Stimulated activated CD4-positive, alpha-beta T cell treated with anti-CD3 and anti-CD28 coated beads, Interleukin-2, amount 100 ng/mL, for 24 hours (primary cell): ENCODE data around the gene FUT1.
A peak's percentile ranks its signal among the peaks of the same experiment; 100 is the strongest.
"Not testable (repeated sequence)": the region's sequence is repeated elsewhere in the genome, so short reads cannot be mapped to it uniquely, and the experiment has no call there.

ENCODE experiments used
- DNase-seq, 2 donors: peaks; one replicate each; pipeline ENCODE4 v3.0.0-alpha.2; 2020

FUT1 gene

GRCh38 chr19:48740164-48740972 is 12.1 kb downstream of the FUT1 start, which contains the start of gene RASIP1:
Gene RASIP1, minus strand, starts transcription at chr19:48740610. Its CDS starts 328 bp downstream, at chr19:48740282.
- no peak for DNase-seq

GRCh38 chr19:48739404-48740163 is 12.9 kb downstream of the FUT1 start:
- no peak for DNase-seq

GRCh38 chr19:48738557-48739403 is 13.7 kb downstream of the FUT1 start:
- peak; percentile 94 to 98 for DNase-seq

GRCh38 chr19:48737360-48737998 is 15.0 kb downstream of the FUT1 start:
- no peak for DNase-seq

GRCh38 chr19:48735031-48735615 is 17.3 kb downstream of the FUT1 start:
- no peak for DNase-seq

GRCh38 chr19:48734625-48735024 is 17.8 kb downstream of the FUT1 start:
- no peak for DNase-seq

GRCh38 chr19:48731452-48731851 is 21.0 kb downstream of the FUT1 start:
- DNase-seq, result no peak

- no peak for DNase-seq
These were observed 23.4 kb downstream of the FUT1 start for GRCh38 chr19:48728911-48729664.

GRCh38 chr19:48726556-48726955 is 25.9 kb downstream of the FUT1 start:
- DNase-seq, result no peak

- DNase-seq, result no peak
These were observed 27.4 kb downstream of the FUT1 start for GRCh38 chr19:48724796-48725753.

GRCh38 chr19:48722196-48722708 is 30.2 kb downstream of the FUT1 start:
- DNase-seq, result no peak

- peak; percentile 91 to 94 for DNase-seq
These were observed 31.7 kb downstream of the FUT1 start for GRCh38 chr19:48720613-48721296.

GRCh38 chr19:48720251-48720612 is 32.2 kb downstream of the FUT1 start:
- no peak for DNase-seq

- no peak for DNase-seq
These were observed 32.9 kb downstream of the FUT1 start, which contains the start of gene MAMSTR for GRCh38 chr19:48719263-48720171. Gene MAMSTR, minus strand, starts transcription at chr19:48719725. Its CDS starts 694 bp downstream, at chr19:48719031.

GRCh38 chr19:48718711-48719231 is 33.7 kb downstream of the FUT1 start:
- DNase-seq, result no peak

- DNase-seq, result not testable (repeated sequence)
These were observed 34.3 kb downstream of the FUT1 start for GRCh38 chr19:48718106-48718505.

- DNase-seq, result no peak
These were observed 35.7 kb downstream of the FUT1 start for GRCh38 chr19:48716562-48717291.
